ENCODE results near the gene DNAH7. TPM values are rescaled to one million over a fixed set of nuclear protein-coding genes. Genes with fewer than 3 reads are reported as not detected.

The DNAH7 gene
- total RNA-seq, 1 donor from 2014 or later, result 0.05 TPM

- ATAC-seq (no peak), DNase-seq (ENCODE audit: missing footprints) (no peak)
- intact Hi-C loops (cut with DNase I), result no loop called here
Measured at GRCh38 chr2:195907474-195907873, 161.2 kb downstream of the DNAH7 start.

- no peak for DNase-seq (ENCODE audit: missing footprints)
- intact Hi-C loops (cut with DNase I), result no loop called here
- no peak for ATAC-seq
Measured at GRCh38 chr2:195903956-195904355, 164.7 kb downstream of the DNAH7 start.

DNA sequence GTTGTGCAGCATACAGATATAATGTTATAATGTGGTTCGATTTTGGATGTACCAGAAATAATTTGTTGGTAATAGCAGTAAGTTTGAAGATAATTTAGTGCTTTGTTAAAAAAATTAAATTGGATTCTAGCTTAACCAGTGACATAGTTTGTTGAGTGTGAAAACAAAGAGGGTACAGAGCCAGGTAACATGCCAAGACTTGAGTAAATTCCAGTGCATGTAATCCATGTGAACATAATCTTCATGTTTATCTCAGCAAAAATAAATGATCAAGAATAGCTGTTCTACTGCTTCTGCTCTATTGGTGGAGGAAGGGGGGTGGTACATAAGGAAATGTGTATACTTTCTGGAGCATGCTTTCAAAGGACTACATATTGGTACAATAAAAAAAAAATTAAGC lies 165.8 kb downstream of the DNAH7 start:
- ATAC-seq (no peak), DNase-seq (ENCODE audit: missing footprints) (no peak)
- intact Hi-C loops (cut with DNase I), result no loop called here

GRCh38 chr2:195899226-195899625 lies 169.4 kb downstream of the DNAH7 start:
- ATAC-seq, result no peak
- no peak for DNase-seq (ENCODE audit: missing footprints)
- intact Hi-C loops (cut with DNase I), result no loop called here

DNA sequence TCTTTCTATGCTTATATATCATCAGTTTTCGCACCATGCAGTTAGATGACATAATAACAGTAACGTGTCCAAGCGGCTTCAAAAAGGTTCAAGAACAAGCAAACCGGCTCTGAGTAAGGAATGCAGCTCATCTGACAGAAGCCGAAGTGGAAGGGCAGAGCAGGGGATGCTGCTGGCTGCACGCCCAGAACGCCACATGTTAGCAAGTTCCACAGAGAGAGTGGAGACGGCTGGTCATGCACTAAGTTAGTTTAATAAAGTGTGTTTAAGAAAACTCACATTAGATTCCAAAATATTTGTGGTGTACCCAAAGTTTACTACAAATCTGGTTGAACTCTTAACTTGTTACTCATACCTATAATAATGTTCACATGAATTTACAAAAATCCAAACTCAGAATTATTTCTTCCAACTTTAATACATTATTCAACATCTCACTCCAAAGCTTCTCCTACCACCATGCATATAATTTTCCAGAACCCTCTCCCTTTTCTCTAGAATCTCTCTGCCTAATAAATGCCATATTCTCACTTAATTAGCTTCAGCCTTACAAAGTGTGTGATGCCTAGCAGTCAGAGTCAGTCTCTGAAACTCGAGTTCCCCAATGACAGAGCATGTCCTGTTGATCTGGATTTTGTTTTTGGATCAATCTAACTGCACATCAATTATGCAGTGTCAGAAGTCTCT lies 170.0 kb downstream of the DNAH7 start:
- ATAC-seq, result peak; percentile 60
- DNase-seq (ENCODE audit: missing footprints), result peak; percentile 85
- intact Hi-C loops (cut with DNase I), result no loop called here

DNA sequence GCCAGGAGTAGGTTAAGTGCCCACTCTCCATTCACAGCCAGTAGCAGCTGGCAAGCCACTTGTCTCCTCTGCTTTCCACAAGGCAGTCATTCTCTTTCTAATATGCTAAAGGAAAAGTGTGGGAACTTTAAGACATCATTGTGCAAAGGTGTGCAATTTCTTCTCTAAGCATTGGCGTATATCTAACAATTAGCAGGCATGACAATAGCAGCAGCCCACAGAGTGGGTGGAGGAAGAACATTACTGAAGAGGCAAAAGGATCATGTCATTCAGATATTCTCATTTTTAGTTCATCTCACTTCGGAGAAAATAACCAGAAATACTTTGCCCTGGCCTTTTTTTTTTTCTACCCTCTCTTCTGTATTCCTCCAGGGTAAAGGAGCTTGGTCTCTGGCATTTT lies 177.6 kb downstream of the DNAH7 start:
- intact Hi-C loops (cut with DNase I), result no loop called here

DNA sequence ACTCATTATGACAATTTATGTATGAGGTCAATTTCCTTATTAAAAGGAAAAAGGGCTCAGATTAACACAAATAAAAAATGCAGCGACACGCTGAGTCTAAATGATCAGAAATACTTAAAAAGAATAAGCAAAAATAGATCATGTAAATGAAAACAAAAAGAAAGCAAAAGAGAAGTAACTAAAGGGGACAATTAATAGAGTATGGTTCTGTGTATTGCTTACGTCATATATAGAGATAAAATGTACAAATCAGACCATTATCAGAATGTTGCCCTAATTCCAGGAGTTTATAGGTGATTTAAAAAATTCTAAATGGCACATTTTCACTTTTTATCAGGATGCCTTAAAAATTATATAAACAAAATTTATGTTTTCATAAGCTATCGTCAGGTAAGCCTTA lies 189.5 kb downstream of the DNAH7 start:
- intact Hi-C loops (cut with DNase I), result no loop called here
- no peak for ATAC-seq
- no peak for DNase-seq (ENCODE audit: missing footprints)

More for the DNA sequence above, 177.6 kb downstream of the DNAH7 start:
- no peak for ATAC-seq
- no peak for DNase-seq (ENCODE audit: missing footprints)

DNA sequence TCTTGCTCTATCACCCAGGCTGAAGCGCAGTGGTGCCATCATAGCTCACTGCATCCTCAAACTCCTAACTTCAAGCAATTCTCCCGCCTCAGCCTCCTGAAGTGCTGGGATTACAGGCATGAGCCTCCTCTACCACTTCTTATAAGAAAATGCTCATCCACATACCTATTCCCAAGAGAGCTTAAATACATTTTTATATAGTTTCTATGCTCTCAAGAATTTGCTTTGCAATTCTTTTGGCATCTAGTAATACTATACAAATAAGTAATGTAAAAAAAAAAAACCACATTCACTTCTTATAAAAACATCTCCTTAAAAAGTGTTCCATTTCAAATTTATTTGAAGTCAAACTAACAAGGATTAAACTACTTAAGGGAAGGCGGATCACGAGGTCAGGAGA lies 197.3 kb downstream of the DNAH7 start:
- intact Hi-C loops (cut with DNase I), result no loop called here
- DNase-seq (ENCODE audit: missing footprints) (no peak), ATAC-seq (no peak)

GRCh38 chr2:195864316-195864715 lies 204.3 kb downstream of the DNAH7 start:
- DNase-seq (ENCODE audit: missing footprints), result no peak
- intact Hi-C loops (cut with DNase I), result no loop called here
- no peak for ATAC-seq

GRCh38 chr2:195863564-195863963 lies 205.1 kb downstream of the DNAH7 start:
- no peak for ATAC-seq

GRCh38 chr2:195863121-195863520 lies 205.5 kb downstream of the DNAH7 start:
- intact Hi-C loops (cut with DNase I), result no loop called here
- ATAC-seq, result no peak
- no peak for DNase-seq (ENCODE audit: missing footprints)

More at GRCh38 chr2:195863564-195863963, 205.1 kb downstream of the DNAH7 start:
- no peak for DNase-seq (ENCODE audit: missing footprints)
- intact Hi-C loops (cut with DNase I), result no loop called here

DNA sequence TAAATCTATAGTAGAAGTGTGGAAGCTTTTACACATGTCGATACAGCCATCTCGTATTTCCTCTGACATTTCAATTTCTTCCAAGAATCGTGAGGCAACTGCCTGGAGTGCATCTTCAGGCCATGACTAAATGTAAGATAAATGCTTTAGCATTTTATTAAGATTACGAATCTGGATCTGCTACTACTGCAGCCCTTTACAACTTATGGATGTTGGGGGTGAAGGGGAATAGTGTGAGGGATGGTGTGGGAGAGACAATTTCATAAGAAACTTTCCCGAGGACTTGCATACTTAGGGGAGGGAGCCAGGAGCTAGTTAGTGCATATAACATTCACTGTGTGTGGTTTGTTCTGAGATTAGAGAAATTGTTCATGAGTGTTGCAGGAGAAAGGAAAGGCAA lies 206.8 kb downstream of the DNAH7 start:
- ATAC-seq (no peak), DNase-seq (ENCODE audit: missing footprints) (no peak)
- intact Hi-C loops (cut with DNase I), result no loop called here

DNA sequence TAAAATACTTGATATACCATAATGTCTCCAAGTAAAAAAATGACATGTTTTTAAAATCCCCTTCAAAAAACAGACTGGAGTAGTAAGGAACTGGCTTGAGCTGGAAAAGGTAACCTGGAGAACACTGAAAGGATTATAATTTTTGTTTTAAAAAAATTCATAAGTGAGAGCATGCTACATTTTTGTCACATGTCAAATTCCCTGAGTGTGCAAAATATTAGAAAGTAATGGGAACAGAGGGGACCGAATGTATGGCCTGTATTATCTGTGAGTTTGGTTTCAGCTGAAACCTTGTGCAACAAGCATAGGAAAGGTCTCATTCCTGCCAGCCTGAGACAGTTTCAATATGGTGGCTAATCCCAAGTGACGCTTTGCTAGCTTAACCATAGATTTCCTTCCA lies 209.1 kb downstream of the DNAH7 start:
- no peak for DNase-seq (ENCODE audit: missing footprints)
- intact Hi-C loops (cut with DNase I), result no loop called here

DNA sequence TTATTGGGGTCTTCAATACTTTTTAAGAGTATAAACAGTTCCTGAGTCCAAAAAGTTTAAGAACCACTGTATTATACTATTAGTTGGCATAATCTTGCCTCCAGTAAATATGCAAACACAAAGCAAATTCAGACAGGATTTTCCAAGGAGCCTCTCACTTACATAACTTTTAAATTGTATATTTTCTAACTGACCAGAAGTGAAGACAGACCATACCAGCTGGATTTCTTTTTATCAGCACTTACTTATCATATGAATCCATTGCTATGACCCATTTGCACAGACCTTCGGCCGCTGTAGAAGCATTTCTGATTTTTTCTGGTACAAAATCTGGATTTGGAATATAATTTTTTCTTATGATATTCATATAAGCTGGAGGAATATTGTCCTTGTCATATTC lies 211.5 kb downstream of the DNAH7 start:
- DNase-seq (ENCODE audit: missing footprints), result no peak
- intact Hi-C loops (cut with DNase I), result no loop called here
- ATAC-seq, result no peak

More for the DNA sequence above, 209.1 kb downstream of the DNAH7 start:
- ATAC-seq, result no peak

GRCh38 chr2:195850764-195851163 lies 217.9 kb downstream of the DNAH7 start:
- ATAC-seq (no peak), DNase-seq (ENCODE audit: missing footprints) (no peak)
- intact Hi-C loops (cut with DNase I), result no loop called here

- no peak for DNase-seq (ENCODE audit: missing footprints)
- intact Hi-C loops (cut with DNase I), result no loop called here
- no peak for ATAC-seq
Measured at GRCh38 chr2:195848119-195848899, 220.3 kb downstream of the DNAH7 start.

GRCh38 chr2:195842932-195843331 lies 225.7 kb downstream of the DNAH7 start:
- DNase-seq (ENCODE audit: missing footprints) (no peak), ATAC-seq (no peak)
- intact Hi-C loops (cut with DNase I), result no loop called here

DNA sequence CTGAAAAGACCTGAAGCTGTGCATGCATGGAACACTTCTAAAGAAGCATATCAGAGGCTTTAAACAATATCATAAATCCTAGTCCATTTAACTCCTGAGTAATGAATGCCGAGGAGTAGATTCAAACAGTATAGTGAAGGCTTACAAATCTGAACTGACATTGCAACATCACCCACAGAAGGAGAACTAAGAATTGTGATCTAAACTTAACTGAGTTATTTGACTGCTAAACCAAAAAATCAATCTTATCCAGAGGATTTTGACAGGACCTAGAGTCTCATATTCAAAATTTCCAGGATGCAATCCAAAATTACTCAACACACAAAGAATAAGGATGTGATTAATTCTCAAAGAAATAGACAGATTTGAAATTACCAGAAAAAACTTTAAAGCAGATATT lies 230.6 kb downstream of the DNAH7 start:
- no peak for DNase-seq (ENCODE audit: missing footprints)
- ATAC-seq, result no peak
- intact Hi-C loops (cut with DNase I), result no loop called here

GRCh38 chr2:195836002-195836401 lies 232.6 kb downstream of the DNAH7 start:
- DNase-seq (ENCODE audit: missing footprints), result no peak
- no peak for ATAC-seq
- intact Hi-C loops (cut with DNase I), result no loop called here

- intact Hi-C loops (cut with DNase I), result no loop called here
- no peak for ATAC-seq
- DNase-seq (ENCODE audit: missing footprints), result no peak
Measured at GRCh38 chr2:195834836-195835235, 233.8 kb downstream of the DNAH7 start.

All from Right ventricle myocardium inferior (tissue), 1 donor.